ENCODE data around the gene EGFL8.

EGFL8 gene

DNA sequence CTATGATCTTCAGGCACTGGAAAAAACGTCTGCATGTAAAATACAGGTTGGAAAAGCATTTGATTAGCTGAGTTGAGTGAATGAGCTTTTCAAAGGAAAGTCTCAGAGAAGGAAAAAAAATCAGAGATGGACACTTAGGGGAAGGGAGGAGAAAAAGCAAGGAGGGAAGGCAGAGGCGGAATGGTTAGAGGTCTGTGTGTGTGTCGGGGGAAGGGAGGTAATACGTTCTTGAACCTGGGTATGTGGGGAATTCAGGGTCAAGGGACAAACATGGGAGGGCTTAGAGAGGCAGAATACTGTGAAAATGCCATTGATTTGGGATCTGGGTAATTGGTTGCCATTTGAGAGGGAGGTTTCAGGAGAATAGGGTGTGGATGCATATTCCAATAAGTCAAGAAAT, 17.7 kb upstream of the EGFL8 start:
- DNase-seq (ENCODE audit: low spot score): no peak

DNA sequence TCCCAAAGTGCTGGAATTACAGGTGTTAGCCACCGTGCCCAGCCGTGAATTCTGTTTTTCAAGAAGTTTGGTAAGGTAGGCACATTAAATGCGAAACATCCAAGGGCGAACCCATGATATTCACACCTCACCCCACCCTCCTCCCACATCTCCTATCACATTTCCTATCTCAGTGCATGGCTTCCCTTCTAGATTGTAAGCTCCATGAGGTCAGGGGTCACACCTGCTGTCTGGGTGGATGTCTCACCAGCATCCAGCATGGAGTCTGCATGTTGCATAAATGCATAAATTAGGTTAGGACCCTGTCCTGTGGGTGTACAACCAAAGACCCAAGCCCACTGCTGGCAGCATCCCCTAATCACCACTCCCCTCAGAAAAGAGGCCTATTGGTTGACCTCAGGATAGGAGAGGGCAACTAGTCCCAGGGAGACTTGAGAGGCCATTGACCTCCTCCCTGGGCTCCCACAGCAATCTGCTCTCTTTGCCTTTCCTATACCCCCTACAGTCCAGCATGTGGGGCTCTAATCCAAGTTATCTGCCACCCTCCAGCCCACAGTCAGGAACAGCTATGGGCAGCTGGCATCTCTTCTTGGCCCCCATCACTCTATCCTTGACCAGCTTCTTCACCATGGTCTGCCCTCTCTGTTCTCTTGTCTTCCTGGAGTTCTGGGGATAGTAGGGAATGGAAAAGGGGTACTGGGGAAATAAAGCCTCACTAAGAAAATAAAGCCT, 16.8 kb upstream of the EGFL8 start:
- DNase-seq (ENCODE audit: low spot score): no peak

GRCh38 chr6:32148289-32149091, 15.9 kb upstream of the EGFL8 start:
- peak; percentile 62 for DNase-seq (ENCODE audit: low spot score)

- DNase-seq (ENCODE audit: low spot score): no peak
These were observed 15.2 kb upstream of the EGFL8 start for GRCh38 chr6:32149092-32149755.

DNA sequence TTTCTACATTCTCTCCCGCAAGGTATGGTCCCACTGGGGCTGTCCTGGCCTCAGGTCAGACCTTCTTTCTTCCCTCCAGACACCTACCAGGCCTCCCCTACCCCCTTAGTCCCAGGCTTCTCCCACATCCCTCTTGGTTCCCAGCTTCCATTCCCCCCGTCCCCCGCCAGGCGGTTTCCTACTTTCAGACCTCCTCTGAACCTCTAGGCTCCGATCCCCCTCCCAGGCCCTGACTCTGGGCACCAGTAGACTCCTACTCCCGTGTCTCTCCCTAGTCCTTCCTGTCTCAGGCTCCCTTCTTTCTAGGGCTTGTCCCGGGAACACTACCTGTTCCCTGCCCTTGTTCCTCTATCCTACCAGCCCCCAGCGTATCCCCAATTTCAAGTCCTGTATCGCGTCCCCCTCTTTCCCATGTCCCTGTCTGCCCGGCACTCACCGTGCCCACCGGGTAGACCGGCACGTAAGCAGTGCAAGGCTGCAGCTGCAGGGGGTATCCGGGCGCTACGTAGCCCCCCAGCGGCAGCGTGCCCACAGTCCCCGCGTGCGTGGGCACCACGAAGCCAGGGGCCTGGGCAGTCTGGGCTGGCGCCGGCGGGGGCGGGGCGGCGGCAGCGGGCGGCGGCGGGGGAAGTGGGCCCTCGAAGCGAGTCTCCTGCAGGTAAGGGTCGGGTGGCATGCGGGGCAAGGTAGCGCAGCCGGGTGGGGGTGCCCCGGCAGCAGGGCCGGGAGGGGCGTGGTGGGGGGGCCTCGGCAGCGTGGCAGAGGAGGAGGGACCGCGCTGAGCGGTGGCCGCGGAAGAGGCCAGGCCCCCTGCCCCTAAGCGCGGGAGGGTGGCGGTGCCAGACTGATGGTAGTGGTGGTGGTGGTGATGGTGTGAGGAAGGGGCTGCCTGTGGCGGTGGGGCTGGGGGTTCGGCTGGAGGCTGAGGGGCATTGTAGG, 14.2 kb upstream of the EGFL8 start:
- no peak for DNase-seq (ENCODE audit: low spot score)

DNA sequence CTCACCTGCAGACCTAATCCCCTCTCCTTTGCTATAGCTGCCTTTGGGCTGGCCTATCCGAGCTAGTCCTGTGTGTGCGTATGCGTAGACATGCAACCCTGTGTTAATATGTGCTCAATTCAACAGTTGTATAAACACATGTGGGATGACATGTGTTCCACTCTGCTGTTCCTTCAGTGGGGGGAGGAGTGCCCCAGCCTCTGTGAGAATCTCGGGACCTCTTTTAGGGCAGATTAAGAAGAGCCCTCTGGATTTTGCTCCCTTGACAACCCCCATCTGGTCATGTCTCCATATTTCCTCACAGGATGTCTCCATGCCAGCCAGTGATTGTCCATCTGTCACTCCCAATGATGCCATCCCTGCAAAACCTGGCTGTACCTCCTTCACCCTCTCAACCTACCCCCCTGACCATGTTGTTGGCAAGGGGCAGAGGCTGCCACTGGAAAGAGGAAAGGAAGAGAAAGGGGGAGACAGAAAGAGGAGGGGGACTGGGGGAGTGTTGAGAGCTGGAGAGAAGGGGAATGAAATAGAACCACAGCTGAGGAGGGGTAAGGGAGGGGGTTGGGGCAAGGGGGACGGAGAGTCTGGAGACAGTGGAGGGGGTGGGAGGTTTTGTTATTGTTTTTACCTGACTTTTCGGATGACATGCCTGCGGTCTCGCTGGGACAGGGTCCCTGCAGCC, 13.1 kb upstream of the EGFL8 start:
- DNase-seq (ENCODE audit: low spot score): no peak

- no peak for DNase-seq (ENCODE audit: low spot score)
These were observed 12.3 kb upstream of the EGFL8 start, which contains the start of gene PRRT1 for GRCh38 chr6:32151863-32152768. PRRT1 (minus strand) TSS chr6:32151939; CDS start chr6:32151827, 112 bp downstream.

DNA sequence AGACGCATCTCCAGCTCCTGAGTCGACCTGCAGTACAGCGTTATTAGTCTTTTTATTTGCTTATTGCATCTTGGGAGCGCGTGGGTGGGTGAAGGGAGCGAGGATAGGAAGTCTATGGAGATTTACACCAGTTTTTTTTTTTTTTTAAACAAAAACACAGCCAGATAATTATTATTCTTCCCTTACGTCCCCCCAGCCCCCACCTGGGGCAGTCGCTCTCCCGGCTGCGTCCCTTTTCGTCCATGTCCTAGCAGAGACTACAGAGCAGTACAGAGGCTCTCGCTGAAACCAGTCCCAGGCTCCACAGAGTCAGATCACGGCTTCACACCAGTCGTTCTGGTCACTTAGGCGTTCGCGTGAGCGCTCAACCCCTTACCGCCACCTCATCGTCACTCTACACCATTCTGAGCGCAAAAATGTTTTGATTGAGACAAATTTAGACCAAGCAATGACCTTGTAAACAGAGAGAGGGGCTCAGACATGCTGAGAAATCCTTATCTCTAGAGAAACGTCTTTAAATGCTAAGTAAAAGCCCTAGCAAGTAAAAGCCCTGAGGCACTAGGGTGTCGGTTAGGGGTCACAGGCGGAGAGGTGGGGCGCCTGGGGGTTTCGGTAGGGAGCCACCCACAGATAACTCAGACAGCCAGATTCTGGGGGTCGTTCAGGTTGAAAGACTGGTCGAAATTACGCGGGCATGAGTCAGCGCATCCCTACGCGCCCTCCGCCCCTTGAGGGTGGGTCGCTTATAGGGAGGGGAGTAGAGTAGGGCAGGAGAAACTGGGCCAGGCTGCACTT, 11.4 kb upstream of the EGFL8 start:
- no peak for DNase-seq (ENCODE audit: low spot score)

DNA sequence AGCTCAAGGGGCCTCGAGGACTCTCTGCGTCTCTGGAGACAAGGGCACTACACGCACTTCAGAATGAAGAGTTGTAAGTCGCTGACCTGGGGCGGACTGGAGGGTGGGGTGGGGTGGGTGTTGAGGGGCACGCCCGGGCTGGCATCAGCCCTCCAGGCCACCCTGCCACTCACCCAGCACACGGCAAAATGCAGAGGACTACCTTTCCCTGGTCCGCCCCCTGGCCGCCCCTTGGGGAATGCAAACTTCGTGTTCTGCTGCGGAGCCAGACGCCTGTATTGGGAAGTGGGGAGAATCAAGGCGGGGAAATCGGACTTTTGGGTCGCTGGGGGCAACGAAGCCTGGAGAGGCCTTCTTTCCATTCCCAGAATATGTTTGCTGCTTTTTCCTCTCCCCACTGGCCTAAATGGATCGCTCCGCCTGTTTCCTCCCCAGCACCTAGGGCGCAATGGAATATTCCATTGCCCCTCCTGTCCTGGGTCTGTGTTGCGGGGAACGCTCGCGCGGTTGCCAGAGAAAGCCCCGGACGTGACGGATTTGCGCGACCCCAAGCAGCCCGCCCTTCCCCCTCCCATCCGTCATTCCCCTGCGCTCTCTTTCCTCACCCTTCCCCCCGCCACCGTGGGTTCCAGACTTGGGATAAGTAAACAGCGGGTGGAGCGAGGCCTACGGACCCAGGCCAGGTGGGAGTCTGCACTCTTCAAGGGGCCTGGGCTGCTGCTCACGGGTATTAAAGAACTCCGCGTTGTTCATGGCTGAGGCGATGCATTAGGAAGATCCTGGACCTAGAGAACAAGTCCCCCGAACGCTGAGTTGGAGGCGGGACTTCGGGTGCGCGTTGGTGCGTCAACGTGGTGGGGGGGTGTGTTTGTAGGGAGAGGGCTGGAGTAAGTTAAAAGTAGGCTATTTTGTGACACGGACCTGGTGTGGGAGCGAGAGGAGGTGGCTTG, 10.6 kb upstream of the EGFL8 start, which contains the start of gene PPT2:
TSS of gene PPT2 (plus strand) at position 578 of the 950 bp plus-strand sequence. CDS start 454 bp downstream, outside the sequence.
- peak; percentile 57 for DNase-seq (ENCODE audit: low spot score)

GRCh38 chr6:32154514-32155161, 9.8 kb upstream of the EGFL8 start:
- peak; percentile 69 for DNase-seq (ENCODE audit: low spot score)

DNA sequence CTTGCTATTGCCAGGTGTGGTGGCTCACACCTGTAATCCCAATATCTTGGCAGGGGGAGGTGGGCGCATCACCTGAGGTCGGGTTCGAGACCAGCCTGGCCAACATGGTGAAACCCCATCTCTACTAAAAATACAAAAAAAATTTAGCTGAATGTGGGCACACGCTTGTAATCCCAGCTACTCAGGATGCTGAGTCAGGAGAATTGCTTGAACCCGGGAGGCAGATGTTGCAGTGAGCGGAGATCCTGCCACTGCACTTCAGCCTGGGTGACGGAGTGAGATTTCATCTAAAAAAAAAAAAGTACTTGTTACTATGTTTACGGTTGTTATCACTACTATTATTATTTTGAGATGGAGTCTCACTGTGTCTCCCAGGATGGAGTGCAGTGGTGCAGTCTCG, 7.5 kb upstream of the EGFL8 start:
- no peak for DNase-seq (ENCODE audit: low spot score)

GRCh38 chr6:32158052-32158451, 6.3 kb upstream of the EGFL8 start:
- DNase-seq (ENCODE audit: low spot score): no peak

- DNase-seq (ENCODE audit: low spot score): no peak
These were observed 686 bp upstream of the EGFL8 start for GRCh38 chr6:32163559-32164258.

GRCh38 chr6:32166411-32167061, 2.1 kb downstream of the EGFL8 start:
- no peak for DNase-seq (ENCODE audit: low spot score)

- no peak for DNase-seq (ENCODE audit: low spot score)
These were observed 2.9 kb downstream of the EGFL8 start for GRCh38 chr6:32167154-32167760.

- DNase-seq (ENCODE audit: low spot score): no peak
These were observed 3.4 kb downstream of the EGFL8 start for GRCh38 chr6:32167761-32168262.
